HG03097 (cell line): ENCODE measurements around the gene GAREM1.
"Not testable (repeated sequence)": the region's sequence is repeated elsewhere in the genome, so short reads cannot be mapped to it uniquely, and the experiment has no call there.

ENCODE experiments used
- ATAC-seq: cut with Tn5 transposase; IDR thresholded peaks from one replicate; pipeline ENCODE4 v1.9.1; 2021; ENCODE audit not compliant: unreplicated experiment, low FRiP score

GAREM1 gene

DNA sequence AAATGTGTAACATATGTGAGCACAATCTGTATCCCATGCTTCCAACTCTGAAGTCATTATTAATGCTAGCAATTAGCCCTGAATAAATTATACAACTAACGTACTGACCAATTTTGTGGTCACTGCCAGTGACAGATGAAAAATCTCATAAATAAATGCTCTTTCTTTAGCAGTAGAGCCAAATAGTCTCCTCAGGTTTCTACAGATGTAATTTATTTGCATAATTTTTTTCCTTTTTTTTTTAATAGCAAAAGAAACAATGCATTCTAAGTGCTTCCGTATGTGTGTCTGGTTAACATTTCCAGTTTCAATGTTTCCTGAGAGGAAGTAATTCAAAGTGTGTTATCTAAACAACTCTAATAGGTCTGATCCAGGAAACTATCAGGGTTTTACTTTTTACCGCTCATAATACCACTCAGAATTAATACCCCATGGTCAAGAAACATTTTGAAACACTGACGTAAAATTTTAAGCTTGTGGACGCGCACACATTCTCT, 172.5 kb downstream of the GAREM1 start:
- ATAC-seq, result no peak

DNA sequence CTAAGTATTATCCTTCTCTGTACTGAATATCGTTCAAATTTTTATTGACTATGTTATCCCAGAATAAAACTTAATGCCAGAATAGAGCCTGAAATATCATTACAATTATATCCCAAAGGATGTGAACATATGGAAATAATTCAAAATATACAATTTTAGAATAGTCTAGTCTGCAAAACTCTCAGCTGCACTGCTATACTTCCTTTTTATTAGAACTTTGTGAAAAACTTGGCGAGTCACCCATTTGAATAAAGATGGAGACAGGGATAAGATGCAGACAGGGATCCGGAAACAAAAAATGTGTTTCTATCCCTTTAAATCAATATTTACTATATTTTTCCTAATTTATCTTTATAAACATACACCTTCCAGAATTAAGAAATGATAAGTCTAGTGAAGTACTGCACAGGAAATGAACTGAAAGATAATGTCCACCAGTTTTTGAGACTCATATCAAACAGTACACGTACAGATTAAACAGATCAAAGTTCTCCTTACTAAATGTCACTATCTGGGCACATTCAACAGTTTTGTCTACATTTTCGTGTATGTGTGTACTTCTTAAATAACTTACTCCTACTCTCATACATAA, 173.0 kb downstream of the GAREM1 start:
- ATAC-seq, result no peak

DNA sequence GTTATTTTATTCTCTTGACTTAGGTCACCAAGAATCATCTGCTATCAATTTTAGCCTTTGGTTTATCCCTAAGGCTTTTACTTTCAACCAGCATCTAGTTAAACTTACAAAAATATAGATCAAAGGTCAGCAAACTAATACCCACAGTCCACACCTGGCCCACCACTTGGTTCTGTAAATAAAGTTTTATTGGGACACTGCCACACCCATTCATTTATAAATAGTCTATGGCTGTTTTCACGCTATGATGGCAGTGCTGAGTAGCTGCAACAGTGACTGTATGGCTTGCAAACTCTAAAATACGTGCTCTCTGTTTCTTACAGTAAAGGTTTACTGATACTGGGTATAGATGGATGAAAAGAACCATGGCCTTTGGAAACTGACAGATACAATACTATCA, 173.8 kb downstream of the GAREM1 start:
- no peak for ATAC-seq

DNA sequence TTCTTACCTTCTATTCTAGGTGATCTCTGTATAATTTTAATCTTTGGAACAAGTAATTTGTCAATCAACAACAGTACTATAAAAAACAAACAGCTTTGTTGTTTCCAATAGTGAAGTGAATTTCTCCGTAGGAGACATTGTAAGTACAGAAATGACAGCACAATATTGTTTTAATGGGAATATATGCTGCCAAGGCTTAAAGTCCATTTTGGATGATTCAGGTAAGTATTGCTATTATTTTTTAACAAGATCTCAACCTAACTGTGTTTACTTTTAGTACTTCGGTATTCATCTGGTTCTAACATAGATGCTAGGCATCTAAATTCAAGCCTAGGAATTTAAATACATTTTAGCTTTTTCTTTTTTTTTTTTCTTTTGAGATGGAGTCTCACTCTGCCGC, 175.1 kb downstream of the GAREM1 start:
- ATAC-seq, result no peak

DNA sequence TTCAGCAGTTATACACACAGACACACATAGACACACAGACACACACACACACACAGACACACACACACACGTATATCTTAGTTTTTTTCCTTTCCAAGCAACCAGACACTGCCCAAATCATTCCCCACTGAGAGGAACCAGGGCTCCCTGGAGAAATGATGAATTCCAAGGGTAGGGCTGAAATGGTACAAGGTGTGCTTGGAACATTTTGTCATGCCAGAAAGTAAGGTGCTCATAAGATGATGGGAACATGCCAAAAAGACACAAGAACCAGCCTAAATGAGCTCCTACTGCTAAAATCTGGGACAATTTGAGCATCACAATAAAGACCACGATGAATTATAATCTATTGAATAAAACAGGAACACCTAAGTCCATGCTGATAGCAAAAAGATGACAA, 177.6 kb downstream of the GAREM1 start:
- ATAC-seq, result no peak

DNA sequence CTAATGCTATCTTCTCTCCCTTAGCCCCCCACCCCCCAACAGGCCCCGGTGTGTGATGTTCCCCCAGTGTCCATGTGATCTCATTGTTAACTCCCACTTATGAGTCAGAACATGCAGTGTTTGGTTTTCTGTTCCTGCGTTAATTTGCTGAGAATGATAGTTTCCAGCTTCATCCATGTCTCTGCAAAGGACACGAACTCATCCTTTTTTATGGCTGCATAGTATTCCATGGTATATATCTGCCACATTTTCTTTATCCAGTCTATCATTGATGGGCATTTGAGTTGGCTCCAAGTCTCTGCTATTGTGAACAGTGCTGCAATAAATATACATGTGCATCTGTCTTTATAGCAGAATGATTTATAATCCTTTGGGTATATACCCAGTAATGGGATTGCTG, 179.1 kb downstream of the GAREM1 start:
- not testable (repeated sequence) for ATAC-seq

DNA sequence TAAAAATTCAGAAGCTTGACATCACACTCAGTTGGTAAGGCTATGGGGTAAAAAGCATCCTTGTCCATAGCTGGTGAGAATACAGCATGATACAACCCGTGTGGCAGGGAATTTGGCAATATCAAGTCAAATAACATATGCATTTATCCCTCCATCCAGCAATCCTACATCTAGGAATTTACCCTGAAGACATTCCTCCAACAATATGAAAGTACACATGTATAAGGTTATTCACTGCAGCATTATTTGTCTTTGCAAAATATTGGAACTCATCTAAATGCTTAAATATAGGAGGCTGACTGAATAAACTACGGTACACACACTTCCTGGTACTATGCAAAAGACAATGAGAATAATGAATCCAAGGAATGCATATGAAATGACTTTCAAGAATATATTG, 179.9 kb downstream of the GAREM1 start:
- no peak for ATAC-seq

DNA sequence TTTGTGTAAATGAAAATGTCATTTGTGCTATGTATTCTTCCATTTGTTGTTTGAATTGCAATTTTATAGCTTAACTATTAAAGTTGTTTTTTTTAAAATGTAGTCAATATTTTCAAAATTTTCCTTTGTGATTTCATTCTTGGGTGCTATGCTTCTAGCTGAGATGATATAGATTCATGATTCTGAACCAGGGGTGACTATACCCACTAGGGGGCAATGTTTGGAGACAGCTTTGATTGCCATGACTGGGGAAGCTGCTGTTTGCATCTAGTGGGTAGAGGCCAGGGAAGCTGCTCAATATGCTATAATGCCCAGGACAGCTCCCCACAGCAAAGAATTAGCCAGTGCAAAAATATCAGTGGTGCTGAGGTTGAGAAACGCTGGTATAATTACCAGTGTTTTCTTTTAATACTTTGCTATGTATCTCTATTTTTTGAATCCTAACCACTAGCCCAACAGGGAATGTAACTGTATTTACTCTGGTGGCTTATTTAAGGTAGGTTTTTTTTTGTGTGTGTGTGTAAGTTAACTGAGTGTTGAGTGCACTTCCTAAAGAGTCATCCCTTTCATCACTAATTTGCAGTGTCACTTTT, 181.1 kb downstream of the GAREM1 start:
- no peak for ATAC-seq

DNA sequence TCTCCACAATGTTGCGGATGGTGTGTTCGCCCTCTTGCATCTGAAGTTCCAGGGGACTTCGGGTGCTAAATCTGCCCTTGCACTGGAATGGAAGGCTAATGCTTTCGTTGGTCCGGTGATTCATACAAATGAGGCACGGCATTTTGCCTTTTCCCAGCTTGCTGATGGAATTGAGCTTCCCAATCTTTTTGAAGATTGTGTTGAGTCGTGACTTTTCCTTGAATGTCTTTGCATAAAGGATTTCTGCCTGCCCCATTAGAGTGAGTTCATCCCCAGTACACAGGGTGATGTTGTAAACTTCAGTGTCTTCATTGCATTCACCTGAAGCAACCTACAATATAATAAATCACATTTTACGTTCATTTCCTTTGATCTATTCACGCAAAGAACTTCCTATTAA, 182.8 kb downstream of the GAREM1 start:
- no peak for ATAC-seq

DNA sequence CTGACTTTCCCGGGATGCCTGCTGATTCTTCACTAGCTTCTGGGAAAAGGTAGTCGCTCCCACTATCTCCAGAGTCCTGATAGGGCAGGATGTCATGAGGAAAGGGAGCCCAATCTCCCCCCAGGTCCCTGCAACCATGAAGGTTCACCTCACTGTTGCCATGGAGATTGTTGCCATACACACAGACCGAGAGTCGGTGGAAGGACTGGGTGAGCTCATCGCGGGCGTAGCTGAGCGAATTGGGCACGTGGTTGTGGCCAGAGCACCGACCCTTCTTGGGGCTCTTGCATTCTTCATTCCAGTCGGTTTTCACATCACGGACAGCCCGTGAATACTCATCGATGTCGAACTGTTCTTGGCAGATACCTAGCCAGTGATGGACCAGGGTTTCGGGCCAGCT, 183.4 kb downstream of the GAREM1 start:
- no peak for ATAC-seq

DNA sequence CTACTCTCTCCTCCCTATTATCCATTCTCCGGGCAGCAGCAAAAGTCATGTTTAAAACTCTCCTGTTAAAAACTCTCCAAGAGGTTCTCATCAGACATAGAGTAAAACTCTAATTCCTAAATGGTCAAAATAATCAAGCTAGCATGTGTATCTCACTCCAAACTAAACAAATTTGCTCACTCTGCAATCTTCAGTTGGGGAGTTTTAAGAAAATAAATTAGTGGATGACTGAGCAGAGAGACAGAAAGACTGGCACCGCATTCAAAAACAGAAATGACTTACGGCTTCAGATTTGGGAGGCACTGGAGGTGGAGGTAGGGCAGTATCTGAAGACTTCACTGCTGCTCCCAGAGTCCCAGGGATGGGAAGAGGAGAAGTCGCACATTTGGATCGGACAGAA, 183.9 kb downstream of the GAREM1 start:
- ATAC-seq, result no peak

DNA sequence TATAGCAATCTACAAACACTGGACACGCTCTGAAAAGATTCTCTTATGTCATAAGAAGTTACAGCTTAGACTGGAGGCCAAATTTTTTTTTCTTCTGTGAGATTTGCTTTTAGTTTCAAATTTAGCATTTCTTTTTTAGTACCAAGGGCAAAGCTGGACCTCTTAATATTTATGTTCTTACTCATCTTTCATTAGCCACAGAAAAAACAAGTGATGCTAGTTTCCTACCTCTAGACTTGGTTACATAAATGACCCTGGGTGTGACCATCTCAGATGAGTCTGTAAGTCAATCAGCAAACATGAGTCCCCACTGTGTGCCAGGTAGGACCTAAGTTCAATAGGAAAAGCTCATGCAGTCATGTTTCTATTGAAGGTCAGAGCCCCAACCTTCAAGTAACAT, 186.4 kb downstream of the GAREM1 start:
- ATAC-seq, result no peak

DNA sequence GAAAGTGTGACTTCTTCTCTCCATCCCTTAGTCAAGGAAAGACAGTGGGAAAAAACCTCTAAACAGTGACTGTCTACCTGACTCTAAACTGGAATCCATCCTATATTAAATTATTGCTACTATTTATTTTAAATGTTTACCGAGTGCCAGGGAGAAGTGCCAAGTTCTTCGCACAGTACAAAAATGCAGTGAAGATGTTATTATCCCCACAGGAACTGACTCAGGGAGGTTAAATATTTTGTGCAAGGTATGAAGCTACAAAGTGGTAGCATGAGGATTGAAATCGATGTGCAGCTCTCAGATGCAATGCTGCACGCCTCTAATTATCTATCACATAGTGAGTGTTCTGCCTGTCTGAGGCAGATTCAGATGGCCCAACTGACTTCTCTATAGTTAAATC, 189.8 kb downstream of the GAREM1 start:
- no peak for ATAC-seq

DNA sequence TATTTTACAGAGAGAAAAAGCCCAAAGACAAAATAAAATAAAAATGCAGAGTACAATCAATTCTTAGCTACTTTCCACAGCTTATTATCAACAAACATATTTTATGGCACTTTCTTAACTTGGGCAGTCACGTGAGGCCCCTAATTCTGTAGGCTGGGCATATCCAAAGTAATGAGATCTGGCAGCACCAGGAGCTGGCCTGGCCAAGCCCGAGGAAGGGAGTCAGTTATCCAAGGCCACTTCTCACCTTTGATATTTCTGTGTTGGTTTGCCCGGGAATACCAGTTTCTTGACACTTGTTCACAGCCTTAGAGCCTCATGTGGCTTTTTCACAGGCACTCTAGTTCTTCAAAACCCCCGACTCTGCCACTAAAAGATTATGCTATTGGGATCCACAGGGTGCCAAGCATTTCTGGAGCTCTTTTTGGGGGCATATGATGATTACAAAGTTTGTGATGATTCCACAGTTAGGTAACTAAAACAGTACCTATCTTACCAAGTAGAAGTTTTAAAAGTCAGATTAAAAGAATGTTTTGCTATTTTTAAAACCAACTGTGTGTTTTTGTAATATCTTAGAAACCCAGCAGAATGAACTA, 190.4 kb downstream of the GAREM1 start:
- no peak for ATAC-seq

DNA sequence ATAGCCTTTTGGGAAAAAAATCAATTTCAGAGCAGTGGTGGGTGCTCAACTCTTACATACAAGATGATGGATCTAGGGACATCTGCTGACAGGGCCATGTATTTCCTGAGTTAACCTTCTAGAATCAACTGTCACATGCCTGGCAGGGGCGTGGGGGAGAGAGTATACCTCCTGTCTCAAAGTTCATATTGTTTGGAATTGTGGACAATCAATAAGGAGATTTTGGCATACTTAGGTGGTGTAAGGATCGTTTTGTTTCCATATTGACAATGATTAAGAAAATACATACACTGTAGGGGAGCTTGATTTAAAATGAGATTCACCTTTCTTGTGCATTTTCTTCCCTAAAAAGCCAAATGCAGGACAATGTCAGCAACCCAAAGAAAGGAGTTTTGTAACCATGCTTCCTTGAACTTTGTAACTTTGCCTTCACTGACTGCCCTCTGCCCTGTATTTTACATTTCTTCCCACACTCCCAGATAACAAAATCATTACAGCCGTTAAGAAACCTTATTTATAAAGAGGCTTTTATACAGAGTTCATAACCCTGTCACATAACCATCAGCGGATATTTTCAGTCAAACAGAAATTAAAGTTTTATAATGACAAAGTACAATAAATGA, 192.4 kb downstream of the GAREM1 start:
- no peak for ATAC-seq

DNA sequence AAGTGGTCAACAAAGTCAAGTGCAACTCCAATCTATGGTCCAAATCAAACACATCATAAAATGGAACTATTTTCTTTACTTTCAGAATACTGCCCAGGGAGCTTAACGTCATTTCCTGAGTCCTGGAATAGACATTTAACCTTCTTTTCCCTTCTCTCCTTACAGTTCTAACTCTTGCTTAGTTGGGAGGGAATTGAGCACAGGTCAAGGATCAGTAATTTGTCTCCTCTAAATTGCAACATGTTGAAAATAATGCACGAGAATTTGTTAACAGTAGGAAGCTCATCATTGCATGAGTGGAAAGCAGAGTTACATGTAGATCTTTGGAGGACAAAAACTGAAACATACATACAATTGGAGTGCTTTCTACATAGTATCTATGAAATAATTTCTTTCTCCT, 193.1 kb downstream of the GAREM1 start:
- ATAC-seq, result no peak

DNA sequence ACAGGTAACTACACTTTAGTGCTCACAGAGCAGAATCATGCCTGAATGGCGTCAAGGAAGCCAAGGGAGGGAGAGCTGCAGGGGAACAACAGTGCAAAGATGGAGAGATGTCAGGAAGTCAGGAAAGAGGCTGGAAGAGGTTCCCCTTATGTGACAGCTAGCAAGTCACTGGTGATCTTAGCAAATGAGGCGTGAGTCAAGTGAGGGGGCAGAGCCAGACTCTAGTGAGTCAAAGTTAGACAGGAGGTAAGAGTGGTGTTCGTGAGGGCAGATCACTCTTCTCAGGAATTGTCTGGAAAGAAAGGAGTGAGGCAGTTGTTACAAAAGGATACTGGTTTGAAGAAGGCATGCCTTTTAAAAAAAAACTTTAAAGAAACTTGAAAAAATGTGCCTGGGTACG, 193.8 kb downstream of the GAREM1 start:
- no peak for ATAC-seq

DNA sequence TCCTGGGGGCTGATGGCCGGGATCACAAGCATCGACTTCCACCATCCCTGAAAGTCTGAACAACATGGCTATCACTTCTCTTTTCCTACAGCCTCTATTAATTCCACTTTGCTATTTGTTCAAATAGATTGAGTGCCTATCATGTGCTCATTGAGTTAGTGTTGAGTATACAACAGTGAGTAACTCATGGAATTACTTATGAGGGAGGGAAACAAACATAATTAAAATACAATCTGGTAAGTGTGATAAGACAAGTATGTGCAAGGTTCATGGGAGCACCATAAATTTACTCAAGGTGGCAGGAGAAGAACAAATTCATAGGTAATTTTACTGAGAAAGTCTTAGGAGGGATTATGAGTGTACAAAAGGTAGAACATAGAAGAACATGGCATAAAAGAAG, 194.4 kb downstream of the GAREM1 start:
- no peak for ATAC-seq

DNA sequence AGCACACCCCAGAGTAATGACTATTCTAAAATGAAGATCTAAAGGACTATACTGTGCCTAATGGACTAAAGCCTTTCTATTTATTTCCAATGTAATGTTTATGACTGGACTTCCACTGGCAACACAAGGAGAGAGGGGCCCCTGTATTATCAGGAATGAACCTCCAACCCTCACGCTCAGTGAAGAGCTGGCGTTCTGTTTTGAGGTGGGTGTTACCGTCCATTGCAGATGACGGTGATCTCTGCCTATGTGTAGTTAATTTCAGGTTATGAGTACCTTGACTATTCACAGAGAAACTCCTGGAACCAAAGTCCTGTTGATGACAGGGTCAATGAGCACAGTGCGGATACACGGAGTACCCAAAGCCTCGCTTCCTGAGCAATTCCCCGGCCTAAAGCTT, 195.5 kb downstream of the GAREM1 start:
- ATAC-seq, result no peak

DNA sequence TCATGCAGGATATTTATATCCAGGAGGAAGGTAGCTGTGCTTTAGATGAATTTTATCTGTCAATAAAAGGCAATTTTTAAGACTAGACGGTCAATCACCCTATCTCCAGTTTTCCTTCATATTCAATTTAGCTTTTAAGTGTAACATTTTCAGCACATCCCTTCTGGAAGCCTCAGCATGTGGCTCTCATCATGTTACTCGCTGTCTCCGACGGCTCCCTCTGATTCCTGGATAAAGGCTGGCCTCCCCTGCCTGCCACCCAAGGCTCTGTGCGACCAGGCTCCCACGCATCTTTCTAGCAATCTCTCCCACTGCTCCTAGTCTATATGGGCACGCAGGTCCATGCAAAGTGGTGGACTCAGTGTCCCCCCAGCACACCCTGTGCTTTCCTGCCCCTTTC, 196.4 kb downstream of the GAREM1 start:
- ATAC-seq, result no peak

DNA sequence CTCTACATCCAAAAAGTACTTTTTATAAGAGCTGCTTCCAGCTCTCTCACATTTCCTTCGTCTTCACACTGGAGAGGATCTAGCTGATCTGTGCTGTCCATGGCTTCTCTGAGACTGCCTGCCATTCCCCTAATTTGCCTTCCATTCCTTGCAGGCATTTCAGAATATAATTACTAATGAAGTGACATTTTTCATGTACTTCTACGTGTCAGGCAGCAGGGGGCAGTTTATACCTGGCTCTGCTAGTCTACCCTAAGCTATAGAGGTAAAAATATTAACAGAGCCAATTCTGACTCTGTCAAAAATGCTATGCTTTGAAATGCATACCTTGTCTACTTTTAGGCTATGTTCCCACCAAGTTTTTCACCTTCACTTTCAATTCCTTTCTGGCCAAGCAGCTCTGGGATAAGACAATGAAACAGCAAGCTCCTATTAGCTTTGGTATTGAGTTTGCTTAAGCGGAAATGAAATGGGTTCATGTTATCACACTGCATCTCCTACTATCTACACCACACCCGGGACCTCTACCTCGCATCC, 198.9 kb downstream of the GAREM1 start:
- ATAC-seq, result no peak

DNA sequence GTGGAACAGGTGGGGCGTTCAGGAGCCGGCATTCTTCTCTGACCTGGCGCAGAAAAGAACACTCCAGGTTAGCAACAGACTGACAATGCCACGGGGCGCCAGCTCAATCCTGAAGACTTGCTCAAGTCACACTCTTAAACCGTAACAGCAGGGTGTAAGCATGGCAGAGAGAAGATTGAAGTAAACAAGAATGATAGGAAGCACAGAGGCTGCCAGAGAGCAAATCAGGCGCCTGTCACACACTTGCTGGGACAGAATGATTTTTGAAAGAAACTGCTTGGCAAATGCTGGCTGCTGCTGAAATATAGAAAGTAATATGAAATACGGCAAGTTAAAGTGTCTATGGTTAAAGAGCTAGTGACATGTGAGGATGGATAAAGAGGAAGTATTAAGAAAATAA, 200.3 kb downstream of the GAREM1 start:
- no peak for ATAC-seq
